ENCODE data around the gene TMA16.

DNA sequence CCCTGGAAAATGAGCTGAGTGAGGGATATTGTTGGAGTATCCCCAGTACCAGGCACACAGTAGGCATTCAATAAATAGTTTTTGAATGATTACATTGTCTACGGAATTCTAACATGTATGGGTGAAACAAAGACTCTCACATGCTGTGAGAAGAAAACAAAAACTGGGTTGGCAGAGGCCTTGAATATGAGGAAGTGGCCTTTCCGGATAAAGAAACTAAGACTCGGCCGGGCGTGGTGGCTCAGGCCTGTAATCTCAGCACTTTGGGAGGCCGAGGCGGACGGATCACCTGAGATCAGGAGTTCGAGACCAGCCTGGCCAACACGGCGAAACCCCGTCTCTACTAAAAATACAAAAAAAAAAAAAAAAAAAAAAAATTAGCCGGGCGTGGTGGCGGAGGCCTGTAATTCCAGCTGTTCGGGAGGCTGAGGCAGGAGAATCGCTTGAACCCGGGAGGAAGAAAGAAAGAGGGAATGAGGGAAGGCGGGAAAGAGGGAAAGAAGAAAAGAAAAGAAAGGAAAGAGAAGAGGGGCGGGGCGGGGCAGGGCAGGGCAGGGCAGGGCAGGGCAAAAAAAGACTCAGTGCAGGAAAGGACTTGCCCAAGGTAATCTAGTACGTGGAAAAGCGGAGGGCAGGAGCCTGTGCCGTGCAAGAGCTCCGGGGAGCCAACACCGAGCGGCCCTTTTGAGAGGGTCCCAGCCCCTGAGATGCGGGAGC, 689 bp upstream of the TMA16 start:
- TF ChIP-seq SUZ12 (IDR thresholded peaks at IDR 0.05) (no peak), BHLHE40 (IDR thresholded peaks at IDR 0.05; ENCODE audit: borderline replicate concordance) (no peak), ZNF384 (IDR thresholded peaks at IDR 0.05) (peak; percentile 71), FOXA1 (IDR thresholded peaks at IDR 0.05) (no peak), ELF4 (IDR thresholded peaks at IDR 0.05) (no peak), NFRKB (IDR thresholded peaks at IDR 0.05) (no peak), HDGF (IDR thresholded peaks at IDR 0.05; ENCODE audit: borderline replicate concordance) (no peak), FOXM1 (IDR thresholded peaks at IDR 0.05; ENCODE audit: borderline replicate concordance) (no peak), L3MBTL2 (conservative IDR thresholded peaks at IDR 0.05) (no peak)
